ENCODE measurements around the gene CHAD.

Gene CHAD

DNA sequence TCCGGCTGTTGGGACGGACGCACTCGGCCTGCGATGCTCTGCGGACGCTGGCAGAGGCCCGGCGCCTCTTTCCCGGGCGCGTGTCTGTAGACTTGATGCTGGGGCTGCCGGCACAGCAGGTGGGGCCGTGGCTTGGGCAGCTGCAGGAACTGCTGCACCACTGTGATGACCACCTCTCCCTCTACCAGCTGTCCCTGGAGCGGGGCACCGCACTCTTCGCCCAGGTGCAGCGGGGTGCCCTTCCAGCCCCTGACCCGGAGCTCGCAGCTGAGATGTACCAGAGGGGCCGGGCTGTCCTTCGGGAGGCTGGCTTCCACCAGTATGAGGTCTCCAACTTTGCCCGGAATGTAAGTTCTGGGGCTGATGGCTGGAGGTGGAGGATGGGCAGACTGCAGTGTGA lies 13.4 kb upstream of the CHAD start:
- H3K27me3 ChIP-seq (ENCODE audit: insufficient read depth, poor library complexity, severe bottlenecking), result no peaks in the 10 kb centered on the region
- peaks cover 43% of the 10 kb centered on the region for H3K36me3 ChIP-seq (ENCODE audit: low read depth)
- H3K4me3 ChIP-seq (ENCODE audit: severe bottlenecking), result no peak overlapping the region
- ATAC-seq (ENCODE audit: low read depth) (no peak), DNase-seq (ENCODE audit: low spot score) (peak; percentile 52)
- H3K4me1 ChIP-seq (ENCODE audit: insufficient read depth, poor library complexity, severe bottlenecking), result peaks cover 16% of the 10 kb centered on the region
- no peaks in the 10 kb centered on the region for H3K9me3 ChIP-seq (ENCODE audit: severe bottlenecking)
- TF ChIP-seq, protein P1, sequence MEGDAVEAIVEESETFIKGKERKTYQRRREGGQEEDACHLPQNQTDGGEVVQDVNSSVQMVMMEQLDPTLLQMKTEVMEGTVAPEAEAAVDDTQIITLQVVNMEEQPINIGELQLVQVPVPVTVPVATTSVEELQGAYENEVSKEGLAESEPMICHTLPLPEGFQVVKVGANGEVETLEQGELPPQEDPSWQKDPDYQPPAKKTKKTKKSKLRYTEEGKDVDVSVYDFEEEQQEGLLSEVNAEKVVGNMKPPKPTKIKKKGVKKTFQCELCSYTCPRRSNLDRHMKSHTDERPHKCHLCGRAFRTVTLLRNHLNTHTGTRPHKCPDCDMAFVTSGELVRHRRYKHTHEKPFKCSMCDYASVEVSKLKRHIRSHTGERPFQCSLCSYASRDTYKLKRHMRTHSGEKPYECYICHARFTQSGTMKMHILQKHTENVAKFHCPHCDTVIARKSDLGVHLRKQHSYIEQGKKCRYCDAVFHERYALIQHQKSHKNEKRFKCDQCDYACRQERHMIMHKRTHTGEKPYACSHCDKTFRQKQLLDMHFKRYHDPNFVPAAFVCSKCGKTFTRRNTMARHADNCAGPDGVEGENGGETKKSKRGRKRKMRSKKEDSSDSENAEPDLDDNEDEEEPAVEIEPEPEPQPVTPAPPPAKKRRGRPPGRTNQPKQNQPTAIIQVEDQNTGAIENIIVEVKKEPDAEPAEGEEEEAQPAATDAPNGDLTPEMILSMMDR (IDR thresholded peaks at IDR 0.05; ENCODE audit: poor library complexity, severe bottlenecking), result no peak
- H3K27ac ChIP-seq (ENCODE audit: poor library complexity, severe bottlenecking), result no peak overlapping the region

GRCh38 chr17:50481648-50482047 lies 13.0 kb upstream of the CHAD start:
- TF ChIP-seq, protein P1 (IDR thresholded peaks at IDR 0.05; ENCODE audit: poor library complexity, severe bottlenecking), result no peak
- H3K27ac ChIP-seq (ENCODE audit: poor library complexity, severe bottlenecking), result no peak overlapping the region
- no peak for ATAC-seq (ENCODE audit: low read depth)
- peaks cover 15% of the 10 kb centered on the region for H3K4me1 ChIP-seq (ENCODE audit: insufficient read depth, poor library complexity, severe bottlenecking)
- no peak overlapping the region for H3K4me3 ChIP-seq (ENCODE audit: severe bottlenecking)
- H3K9me3 ChIP-seq (ENCODE audit: severe bottlenecking), result no peaks in the 10 kb centered on the region
- DNase-seq (ENCODE audit: low spot score), result no peak
- H3K36me3 ChIP-seq (ENCODE audit: low read depth), result peaks cover 43% of the 10 kb centered on the region
- H3K27me3 ChIP-seq (ENCODE audit: insufficient read depth, poor library complexity, severe bottlenecking), result no peaks in the 10 kb centered on the region

GRCh38 chr17:50480854-50481490 lies 12.3 kb upstream of the CHAD start:
- no peaks in the 10 kb centered on the region for H3K9me3 ChIP-seq (ENCODE audit: severe bottlenecking)
- H3K27ac ChIP-seq (ENCODE audit: poor library complexity, severe bottlenecking), result no peak overlapping the region
- ATAC-seq (ENCODE audit: low read depth) (no peak), DNase-seq (ENCODE audit: low spot score) (no peak)
- H3K27me3 ChIP-seq (ENCODE audit: insufficient read depth, poor library complexity, severe bottlenecking), result no peaks in the 10 kb centered on the region
- TF ChIP-seq, protein P1 (IDR thresholded peaks at IDR 0.05; ENCODE audit: poor library complexity, severe bottlenecking), result no peak
- H3K36me3 ChIP-seq (ENCODE audit: low read depth), result peaks cover 43% of the 10 kb centered on the region
- peaks cover 15% of the 10 kb centered on the region for H3K4me1 ChIP-seq (ENCODE audit: insufficient read depth, poor library complexity, severe bottlenecking)
- H3K4me3 ChIP-seq (ENCODE audit: severe bottlenecking), result no peak overlapping the region

DNA sequence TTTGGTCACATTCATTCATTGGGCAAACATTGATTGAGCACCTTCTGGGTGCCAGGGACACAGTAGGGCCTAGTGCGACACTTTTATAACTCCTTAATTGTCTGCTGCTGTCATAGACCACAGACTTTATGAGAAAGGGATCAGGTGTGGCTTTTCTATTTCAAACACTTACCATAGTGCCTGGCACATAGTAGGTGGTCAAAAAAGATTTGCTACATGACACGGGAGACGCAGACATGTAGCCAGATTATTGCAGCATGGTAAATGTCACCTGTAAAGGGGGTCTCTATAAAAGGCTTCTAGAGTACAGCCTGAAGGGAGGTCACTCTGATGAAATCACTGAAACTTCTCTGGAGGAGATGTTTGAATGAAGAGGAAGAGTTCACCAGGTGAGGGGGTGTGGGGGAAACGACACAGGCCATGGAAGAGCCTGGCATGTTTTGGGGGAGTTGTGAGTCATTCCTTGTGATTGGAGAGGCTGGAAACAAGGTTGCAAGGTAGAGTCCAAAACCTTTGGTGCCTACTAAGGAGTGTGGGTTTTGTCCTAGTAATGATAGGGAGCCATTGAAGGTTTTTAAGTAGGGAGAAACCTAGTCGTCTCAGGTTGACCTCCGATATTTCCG lies 11.6 kb upstream of the CHAD start:
- no peak overlapping the region for H3K4me3 ChIP-seq (ENCODE audit: severe bottlenecking)
- no peaks in the 10 kb centered on the region for H3K9me3 ChIP-seq (ENCODE audit: severe bottlenecking)
- ATAC-seq (ENCODE audit: low read depth), result no peak
- no peak for DNase-seq (ENCODE audit: low spot score)
- H3K27me3 ChIP-seq (ENCODE audit: insufficient read depth, poor library complexity, severe bottlenecking), result no peaks in the 10 kb centered on the region
- no peak overlapping the region for H3K27ac ChIP-seq (ENCODE audit: poor library complexity, severe bottlenecking)
- TF ChIP-seq, protein P1 (IDR thresholded peaks at IDR 0.05; ENCODE audit: poor library complexity, severe bottlenecking), result no peak
- peaks cover 15% of the 10 kb centered on the region for H3K4me1 ChIP-seq (ENCODE audit: insufficient read depth, poor library complexity, severe bottlenecking)
- peaks cover 43% of the 10 kb centered on the region for H3K36me3 ChIP-seq (ENCODE audit: low read depth)

Data from RWPE2 (cell line).